Measurements from ENCODE around the gene MAD1L1.

Gene MAD1L1

DNA sequence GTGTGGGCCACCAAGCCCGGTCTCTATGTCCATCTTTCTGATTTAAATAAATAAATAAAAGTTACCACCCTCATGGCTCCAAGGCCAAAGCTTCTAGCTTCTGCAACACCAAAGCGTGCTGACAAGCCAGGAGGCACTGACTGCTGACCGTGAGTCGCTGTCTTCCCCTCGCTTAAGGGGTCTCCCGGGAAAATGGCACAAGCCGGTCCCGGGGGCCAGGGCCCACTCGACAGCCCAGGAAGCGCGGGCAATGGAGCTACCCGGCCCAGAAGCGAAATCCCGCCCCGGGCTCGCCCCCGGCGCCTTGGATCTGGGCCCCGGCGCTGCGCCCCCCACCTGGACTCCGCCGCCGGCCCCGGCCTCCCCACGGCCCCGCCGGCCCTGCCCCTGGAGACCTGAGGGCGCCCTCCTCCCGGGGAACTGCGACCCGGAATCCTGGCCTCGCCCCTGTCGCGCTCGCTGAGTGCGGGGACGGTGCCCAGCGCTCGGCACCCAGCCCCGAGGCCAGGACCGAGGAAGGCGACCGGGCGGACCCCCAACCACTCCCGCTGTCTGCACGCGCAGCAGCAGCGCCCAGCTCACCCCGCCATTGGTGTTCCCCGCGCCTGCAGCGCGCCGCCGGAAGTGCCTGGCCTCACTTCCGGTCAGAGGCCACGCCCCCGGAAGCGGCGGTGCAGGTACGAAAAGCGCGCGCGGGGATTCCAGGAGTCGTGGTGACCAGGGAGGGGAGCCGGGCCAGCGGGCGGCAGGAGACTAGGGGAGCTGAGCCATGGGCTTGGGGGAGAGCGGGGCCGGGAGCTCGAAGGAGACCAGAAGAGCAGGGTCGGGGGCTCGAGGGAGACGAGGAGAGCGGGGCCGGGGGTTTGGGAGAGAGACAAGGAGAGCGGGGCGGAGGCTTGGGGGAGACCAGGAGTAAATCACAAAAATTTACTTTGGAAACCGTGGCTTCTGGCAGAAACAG, 9.1 kb upstream of the MAD1L1 start, which contains the start of the genes MRM2 and NUDT1:
TSS of gene MRM2 (minus strand) at position 626 of the 961 bp plus-strand sequence. CDS start at position 590, 36 bp downstream.
TSS of gene NUDT1 (plus strand) at position 647 of the 961 bp plus-strand sequence. CDS start 2,349 bp downstream, outside the sequence.
- peak; percentile 74 for DNase-seq

DNA sequence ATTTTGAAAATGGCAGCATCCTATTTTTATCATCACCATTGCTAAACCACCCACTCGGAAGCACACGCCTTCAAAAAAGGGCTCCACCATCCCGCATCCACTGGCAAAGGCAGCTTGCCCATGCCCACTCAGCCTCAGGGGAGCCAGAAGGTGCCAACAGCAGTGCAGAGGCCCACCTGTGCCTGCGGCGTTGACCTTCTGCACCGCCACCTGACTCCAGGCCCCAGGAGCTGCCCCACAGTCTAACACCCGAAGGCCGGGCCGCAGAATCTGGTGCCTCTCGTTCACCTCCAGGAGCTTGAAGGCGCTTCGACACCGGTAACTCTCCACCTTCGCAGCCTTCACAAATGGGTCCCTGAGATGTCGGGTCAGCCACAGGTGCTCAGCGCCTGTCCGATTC, 6.5 kb upstream of the MAD1L1 start:
- no peak for DNase-seq

DNA sequence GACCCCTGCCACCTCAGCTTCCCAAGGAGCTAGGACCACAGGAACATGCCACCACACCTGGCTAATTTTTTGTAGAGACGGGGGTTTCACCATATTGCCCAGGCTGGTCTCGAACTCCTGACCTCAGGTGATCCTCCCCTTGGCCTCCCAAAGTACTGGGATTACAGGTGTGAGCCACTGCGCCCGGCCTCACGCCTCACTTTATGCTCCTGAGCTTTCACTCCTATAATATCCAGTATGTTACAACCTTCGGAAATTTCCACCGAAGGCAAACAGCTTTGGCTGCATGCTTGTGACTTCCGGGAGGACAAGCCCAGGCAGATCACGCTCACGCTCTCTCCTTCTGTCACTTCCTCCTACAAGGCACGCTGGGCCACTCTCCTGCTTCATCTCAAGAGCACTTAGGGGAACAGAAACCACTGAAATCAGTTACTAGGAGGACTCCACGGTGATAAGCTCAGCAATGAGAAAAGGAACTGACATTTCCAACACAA, 4.4 kb upstream of the MAD1L1 start:
- DNase-seq, result no peak

DNA sequence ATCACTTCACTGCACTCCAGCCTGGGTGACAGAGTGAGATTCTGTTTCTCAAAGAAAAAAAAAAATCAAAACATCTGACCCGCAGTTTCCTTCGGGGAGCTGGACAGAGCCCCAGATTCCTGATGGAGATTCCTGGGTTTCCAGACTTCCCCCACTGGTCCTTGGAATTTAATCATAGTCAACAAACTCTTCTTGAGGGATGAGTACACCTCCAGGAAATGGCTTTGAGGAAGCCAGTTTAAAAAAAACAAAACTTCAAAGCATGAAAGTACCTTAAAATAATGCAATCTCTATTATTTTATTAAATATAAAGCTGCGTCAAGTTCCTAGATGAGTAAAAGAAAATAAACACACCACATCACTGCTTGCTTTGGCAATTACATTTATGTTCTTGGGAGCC, 1.2 kb upstream of the MAD1L1 start:
- DNase-seq, result no peak

- no peak for DNase-seq
Observed at GRCh38 chr7:2231992-2232765, 566 bp downstream of the MAD1L1 start.

DNA sequence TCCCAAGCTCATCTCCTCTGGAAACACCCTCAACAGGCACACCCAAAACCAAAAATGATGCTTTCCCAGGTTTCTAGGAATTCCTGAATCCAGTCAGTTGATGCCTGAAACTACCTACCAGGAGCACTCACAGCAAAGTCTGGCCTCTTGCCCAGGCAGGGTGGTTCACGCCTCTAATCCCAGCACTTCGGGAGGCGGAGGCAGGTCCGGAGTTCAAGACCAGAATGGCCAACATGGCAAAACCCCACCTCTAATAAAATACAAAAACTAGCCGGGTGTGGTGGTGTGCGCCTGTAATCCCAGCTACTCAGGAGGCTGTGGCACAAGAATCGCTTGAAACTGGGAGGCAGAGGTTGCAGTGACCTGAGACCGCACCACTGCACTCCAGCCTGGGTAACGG, 1.9 kb downstream of the MAD1L1 start:
- DNase-seq, result no peak

- DNase-seq, result no peak
Observed at GRCh38 chr7:2230226-2230625, 2.5 kb downstream of the MAD1L1 start.

DNA sequence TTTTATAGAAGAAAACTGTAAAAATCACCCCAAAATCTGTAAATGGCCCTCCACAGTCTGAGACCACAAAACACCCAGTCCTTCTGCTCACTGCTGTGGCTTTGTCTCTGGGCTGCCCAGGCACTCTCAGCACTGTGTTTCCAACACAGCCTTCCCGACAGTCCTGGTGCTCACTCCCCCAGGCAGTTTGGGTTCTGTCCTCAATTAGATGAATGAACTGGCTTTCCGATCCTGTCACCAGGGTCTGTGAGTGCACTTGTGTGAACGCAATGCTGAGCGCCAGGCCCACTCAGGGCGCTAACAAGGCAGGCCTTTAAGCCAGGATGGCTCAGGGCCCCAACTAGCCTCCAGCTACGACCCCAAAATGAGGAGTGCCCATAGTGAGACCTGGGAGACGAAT, 3.3 kb downstream of the MAD1L1 start:
- DNase-seq, result no peak

DNA sequence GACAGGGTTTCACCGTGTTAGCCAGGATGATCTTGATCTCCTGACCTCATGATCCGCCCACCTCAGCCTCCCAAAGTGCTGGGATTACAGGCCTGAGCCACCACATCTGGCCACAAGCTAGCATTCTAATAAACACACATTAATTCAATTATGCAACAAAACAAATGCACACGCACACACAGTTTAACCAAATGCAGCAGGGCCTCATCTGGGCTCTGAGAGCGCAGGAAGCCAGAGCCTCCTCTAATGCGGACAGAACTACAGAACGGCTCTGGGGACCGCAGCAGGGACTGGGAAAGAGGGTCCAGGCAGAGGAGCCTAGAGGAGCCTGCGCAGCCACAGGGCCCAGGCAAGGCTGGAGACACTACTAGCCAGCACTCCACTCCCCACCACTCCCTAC, 3.8 kb downstream of the MAD1L1 start:
- no peak for DNase-seq

DNA sequence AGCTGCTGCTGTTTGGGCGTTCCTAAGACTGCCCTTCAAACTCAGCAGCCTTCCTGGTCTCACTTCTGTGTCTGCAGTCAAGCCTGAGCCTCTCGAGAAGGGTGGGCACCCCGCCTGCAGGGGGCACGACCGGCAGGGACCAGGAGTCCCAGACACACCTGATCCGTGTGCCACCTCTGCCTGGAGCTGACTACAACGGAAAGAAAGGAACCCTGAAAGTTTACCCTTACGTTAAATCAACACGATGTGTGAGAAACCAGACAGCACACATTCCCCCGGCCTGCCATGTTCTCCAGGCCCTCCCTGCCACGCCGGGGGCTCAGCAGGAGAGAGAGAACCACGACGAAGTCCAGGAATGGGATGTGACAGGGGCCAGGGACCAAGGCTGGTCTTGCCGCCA, 5.0 kb downstream of the MAD1L1 start:
- no peak for DNase-seq

DNA sequence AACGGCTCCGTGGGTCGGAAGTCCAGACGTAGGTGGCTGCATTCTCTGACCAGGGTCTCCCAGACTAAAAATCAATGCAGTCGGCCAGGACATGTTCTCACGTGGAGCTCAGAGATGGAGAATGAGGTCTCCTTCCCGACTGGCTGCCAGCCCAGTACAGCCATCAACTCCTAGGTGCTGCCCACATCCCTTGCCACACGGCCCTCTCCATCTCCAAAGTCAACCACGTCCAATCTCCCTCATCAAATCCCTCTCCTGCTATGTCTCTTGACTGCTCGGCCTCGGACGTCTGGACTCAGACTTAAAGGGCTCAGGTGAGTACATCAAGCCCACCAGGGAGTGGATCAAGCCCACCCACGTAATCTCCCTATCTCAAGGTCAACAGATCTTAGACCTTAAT, 6.9 kb downstream of the MAD1L1 start:
- DNase-seq, result no peak

DNA sequence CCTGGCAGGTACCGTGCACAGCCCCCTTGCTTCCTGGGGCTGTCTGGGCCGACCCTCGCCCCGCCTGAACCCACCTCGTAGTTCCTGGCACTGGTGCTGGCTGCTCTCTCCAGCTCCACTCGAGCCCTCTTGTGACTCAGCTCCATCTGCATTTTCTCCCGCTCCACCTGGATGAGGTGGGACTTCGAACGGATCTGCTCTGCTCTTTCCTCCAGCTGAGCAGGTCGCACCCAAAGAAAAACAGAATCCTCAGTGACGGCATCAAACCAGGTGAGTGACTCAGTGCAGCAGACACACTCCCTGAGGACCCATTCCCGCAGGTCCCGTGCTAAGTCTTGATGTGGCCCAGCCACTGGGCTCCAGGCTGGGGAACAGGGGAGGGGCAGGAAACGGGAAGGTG, 7.4 kb downstream of the MAD1L1 start:
- DNase-seq, result no peak

DNA sequence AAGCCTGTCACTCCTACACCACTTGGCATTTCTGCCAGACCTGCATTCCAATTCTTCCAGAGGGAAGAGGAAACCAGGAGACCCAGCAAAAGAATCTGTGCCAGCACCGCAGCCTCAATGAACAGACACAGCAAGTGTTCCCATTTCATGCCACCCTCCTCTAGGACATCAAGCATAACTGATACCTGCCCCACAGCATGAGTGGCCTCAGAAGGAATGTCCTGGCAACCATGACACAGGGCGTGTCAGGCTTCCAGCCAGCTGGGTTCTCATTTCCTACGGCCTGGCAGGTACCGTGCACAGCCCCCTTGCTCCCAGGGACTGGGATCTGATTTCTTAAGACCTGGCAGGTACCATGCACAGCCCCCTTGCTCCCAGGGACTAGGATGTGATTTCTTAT, 7.8 kb downstream of the MAD1L1 start:
- DNase-seq, result no peak

DNA sequence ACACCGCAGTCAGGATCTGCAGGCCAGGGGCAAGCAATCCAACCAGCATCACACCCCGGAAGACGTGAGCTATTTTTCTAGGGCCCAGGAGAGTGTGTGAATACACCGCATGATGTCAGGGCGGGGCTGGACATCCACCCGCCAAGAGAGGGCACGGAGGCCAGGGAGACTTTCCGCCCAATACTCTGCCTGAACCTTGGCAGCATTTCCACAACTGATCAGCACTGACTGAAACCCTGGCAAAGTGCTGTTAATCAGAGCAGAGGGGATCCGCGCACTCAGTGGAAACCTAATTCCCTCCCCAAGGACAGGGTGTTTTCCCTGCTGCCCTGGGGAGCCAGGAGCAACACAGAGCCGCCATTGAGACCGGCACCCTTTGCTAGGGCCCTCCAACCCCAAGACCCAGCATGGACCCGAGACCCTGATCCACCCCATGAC, 8.2 kb downstream of the MAD1L1 start:
- DNase-seq, result no peak

DNA sequence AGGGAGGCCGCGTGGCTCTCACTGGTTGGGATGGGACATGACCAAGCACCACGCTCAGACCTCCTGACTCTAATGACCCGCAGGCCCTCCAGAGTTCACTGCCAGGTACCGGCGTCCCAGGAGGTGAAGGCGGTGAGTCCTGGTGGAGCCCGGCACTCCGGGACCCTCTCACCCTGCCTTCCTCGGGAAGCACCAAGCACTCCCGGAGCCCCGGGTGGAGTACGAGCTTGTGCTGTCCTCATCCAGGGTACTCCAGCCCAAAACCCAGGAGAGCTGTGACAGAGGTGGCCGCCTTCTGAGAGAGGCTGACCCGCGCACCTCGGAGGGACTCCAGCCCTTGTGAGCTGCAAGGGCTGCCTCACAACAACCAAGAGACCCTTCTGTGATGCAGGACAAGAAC, 9.4 kb downstream of the MAD1L1 start:
- DNase-seq, result no peak

DNA sequence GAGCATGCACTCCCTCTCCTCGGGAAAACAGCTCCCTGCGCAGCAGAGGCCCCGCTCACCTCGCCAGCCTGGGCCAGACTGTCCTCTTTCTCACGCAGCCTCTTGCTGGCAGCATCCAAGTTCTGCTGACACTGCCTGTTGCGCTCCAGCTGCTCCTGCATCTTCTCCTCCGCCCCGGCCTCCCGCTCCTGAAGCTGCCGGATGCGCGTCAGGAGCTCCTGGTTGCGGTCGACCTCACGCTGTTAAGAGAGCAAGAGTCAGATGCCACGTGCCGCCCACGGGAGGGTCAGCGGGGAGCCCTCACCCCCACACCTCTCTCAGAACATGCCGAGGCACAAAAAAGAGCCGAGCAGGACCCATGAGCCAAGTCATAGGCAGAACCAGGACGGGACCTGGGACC, 10.2 kb downstream of the MAD1L1 start:
- DNase-seq, result no peak

DNA sequence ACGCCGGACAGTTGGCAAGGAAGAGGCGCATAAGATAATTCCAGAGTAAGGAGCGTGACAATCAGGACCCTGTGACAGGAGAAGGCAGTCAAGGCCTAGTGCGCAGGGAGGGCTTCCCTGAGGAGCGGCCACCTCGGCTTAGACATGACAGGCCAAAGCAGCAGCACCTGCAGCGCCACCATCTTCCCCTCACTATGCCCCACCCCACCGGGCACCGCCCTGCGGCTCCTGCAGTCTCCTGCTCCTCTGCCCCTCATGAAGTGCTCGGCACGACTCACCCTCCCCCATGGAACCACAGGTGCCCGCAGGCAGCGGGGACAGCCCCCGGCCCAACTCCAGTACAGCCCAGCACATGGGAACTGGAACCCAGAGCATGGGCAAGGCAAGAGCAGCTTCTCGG, 11.8 kb downstream of the MAD1L1 start:
- DNase-seq, result no peak

DNA sequence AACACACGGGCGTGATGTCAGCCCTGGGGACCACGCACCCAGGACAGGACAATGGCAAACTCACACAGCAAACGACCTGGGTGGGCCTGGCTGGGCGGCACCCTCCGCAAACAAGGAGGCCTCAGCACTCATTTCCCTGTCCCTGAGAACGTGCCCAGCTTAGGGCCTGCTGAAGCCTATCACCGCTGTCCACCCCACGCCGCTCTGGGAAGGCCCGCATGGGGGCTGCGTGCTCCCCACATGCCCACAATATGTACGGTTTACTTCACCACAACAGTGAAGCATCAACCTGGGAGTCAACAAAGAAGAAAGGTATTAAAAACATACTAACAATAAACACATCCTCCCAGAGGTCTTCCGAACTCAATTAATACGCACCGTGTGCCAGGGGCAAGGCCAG, 12.2 kb downstream of the MAD1L1 start:
- DNase-seq, result no peak

- DNase-seq, result no peak
Observed at GRCh38 chr7:2220030-2220429, 12.7 kb downstream of the MAD1L1 start.

DNA sequence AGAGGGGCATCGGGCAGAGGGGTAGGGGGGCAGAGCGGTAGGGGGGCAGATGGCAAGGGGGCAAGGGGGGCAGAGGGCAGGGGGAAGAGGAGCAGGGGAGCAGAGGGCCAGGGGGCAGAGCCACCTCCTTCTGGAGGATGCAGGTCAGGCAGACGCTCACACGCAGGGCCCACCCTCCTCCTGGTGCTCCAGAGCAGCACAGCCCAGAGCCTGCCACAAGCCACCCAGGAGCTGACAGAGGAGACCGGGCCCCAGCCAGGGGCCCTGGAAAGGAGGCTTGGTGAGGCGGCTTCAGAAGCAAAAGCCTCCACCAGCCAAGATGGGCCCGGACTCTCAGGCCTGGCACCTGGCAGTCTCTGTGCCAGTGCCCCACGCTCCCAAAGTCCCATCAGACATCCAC, 13.1 kb downstream of the MAD1L1 start:
- no peak for DNase-seq

GRCh38 chr7:2219136-2219535, 13.6 kb downstream of the MAD1L1 start:
- no peak for DNase-seq

DNA sequence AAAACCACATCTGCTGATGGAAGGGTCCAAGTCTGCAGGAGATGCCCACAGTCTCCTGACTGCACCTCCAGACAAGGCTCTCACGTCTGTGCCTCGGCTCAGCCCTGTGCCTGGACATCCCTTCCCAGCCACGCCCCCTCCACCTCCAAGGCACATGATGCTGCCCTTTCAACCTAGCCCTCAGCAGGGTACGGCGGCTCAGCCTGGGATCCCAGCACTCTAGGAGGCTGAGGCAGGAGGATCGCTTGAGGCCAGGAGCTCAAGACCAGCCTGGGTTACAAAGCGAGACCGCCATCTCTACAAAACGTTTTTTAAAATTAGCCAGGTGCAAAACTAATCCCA, 14.3 kb downstream of the MAD1L1 start:
- DNase-seq, result no peak

DNA sequence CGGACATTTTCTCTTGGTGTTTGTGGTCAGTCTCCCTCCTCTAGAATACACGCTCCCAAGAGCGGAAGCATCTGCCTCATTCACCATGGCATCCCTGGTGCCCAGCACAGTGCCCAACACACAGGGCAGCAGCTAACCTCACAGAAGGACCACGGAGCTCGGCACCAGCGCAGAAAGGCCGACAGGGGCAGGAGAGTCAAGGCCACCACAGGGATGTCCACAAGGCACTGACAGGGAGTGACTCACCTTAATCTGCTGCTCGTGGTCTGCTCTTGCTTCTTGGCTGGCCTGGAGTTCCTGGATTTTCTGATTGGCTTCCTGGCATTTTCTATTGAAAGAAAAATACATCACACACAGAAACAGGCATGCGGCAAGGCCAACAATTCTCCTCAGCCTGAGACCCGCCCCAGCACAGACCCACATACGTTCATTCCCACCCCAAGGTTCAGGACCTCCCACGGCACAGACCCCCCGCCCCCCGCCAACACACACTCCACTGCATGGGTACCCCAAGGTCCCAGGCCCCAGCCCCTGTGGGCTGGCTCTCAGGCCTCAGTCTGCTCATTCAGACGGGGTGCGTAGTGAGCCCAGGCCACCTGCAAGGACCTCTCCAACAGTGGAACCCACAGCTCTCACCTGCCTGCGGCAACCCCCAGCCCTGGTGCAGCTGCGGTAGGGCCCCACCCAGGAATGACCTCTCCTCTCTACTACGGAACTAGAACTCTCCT, 14.9 kb downstream of the MAD1L1 start:
- no peak for DNase-seq

All from NCI-H1436 (cell line).